K562 (cell line): ENCODE results near the gene STUB1. TPM values are rescaled to one million over a fixed set of nuclear protein-coding genes. Genes with fewer than 3 reads are reported as not detected.

Experiments
- ATAC-seq: fragments of 200-7000 bp; cut with Tn5 transposase; 3 replicates; pipeline ENCODE4 v1.9.1; 2020; ENCODE audit warnings: moderate library complexity
- BruUV-seq: library from RNA; stranded (reverse); fragments of 400-500 nt; replicated peaks from 2 replicates; lab custom pipeline; 2021; lab: Mats Ljungman, UMichigan
- CTCF ChIA-PET: fragments of 300-600 bp; formaldehyde crosslinking; extraction: SDS; loops from one replicate; lab custom pipeline; 2021; ENCODE audit warnings: low intra/inter-chr PET ratio; lab: Yijun Ruan, JAX
- POLR2A ChIA-PET: fragments of 300-600, 350-650 bp; sonication (Branson Sonifier 250); formaldehyde crosslinking; extraction: SDS; loops from one replicate; lab custom pipeline; 2021; ENCODE audit warnings: antibody characterized with exemption, inconsistent platforms; lab: Yijun Ruan, JAX
- DNase-seq, 4 experiments: peaks; one replicate each; pipeline versions ENCODE4 v3.0.0 to v3.0.0-alpha.2; 2011 to 2018; ENCODE audit warnings: low spot score in 3 of 4, mixed read lengths in 3 of 4; ENCODE audit errors: extremely low read depth in 1 of 4
- FAIRE-seq: peaks from 2 replicates; lab custom pipeline; 2011; peaks lifted over from hg19 to GRCh38; lab: Jason Lieb, UNC
- H2AFZ ChIP-seq: 2 replicates; pipeline ENCODE4 v1.6.0; 2011; ENCODE audit warnings: low read depth, low read length, control low read depth, inconsistent platforms
- H3K27ac ChIP-seq: fragments of 200-600 bp; 3 replicates; pipeline ENCODE4 v1.8.0; 2011; ENCODE audit warnings: low read depth, mild to moderate bottlenecking, control low read depth, inconsistent platforms, low read length, moderate library complexity, mixed read lengths; ENCODE audit errors: extremely low read depth
- H3K27me3 ChIP-seq, 2 experiments: fragments of 300-600 bp in 1 of 2; 2 replicates in 1 of 2; 3 replicates in 1 of 2; pipeline versions ENCODE4 v1.6.0 to v1.8.0; 2011; ENCODE audit warnings: inconsistent platforms in 2 of 2, low read length in 2 of 2, mild to moderate bottlenecking in 1 of 2, mixed read lengths in 1 of 2, moderate library complexity in 1 of 2; ENCODE audit not compliant: control insufficient read depth in 2 of 2, insufficient read depth in 2 of 2
- H3K36me3 ChIP-seq: fragments of 300-600 bp; 3 replicates; pipeline ENCODE4 v1.8.0; 2011; ENCODE audit warnings: mild to moderate bottlenecking, low read length, inconsistent platforms; ENCODE audit not compliant: control insufficient read depth, insufficient read depth
- H3K4me1 ChIP-seq, 2 experiments: fragments of 200-600 bp in 1 of 2; replicated peaks in 1 of 2; 2 replicates in 1 of 2; 3 replicates in 1 of 2; pipeline versions ENCODE4 v1.5.1 to v1.8.0; 2011; ENCODE audit warnings: inconsistent platforms in 2 of 2, low read length in 2 of 2, mild to moderate bottlenecking in 1 of 2, mixed read lengths in 1 of 2, moderate library complexity in 1 of 2; ENCODE audit not compliant: control insufficient read depth in 2 of 2, insufficient read depth in 2 of 2
- H3K4me2 ChIP-seq: 2 replicates; pipeline ENCODE4 v1.6.1; 2011; ENCODE audit warnings: low read length, control low read depth, inconsistent platforms, mixed read lengths; ENCODE audit not compliant: insufficient read depth
- H3K4me3 ChIP-seq: fragments of 200-600 bp; sonication (generic), shearing (Covaris generic); 2 replicates; pipeline ENCODE4 v1.5.1; 2016; ENCODE audit warnings: control low read depth, inconsistent platforms
- H3K79me2 ChIP-seq: fragments of 200-600 bp; 3 replicates; pipeline ENCODE4 v1.8.0; 2011; ENCODE audit warnings: low read length, inconsistent platforms; ENCODE audit not compliant: control insufficient read depth, insufficient read depth
- H3K9ac ChIP-seq, 2 experiments: 2 replicates each; pipeline versions ENCODE4 v1.6.0 to v1.6.1; 2011; ENCODE audit warnings: low read depth in 2 of 2, low read length in 2 of 2, control low read depth in 1 of 2, inconsistent platforms in 1 of 2, mild to moderate bottlenecking in 1 of 2, mixed read lengths in 1 of 2; ENCODE audit not compliant: insufficient read depth in 1 of 2
- H3K9me1 ChIP-seq: one replicate; pipeline ENCODE4 v1.6.0; 2011; ENCODE audit warnings: inconsistent platforms, mild to moderate bottlenecking, low read length, moderate library complexity; ENCODE audit not compliant: control insufficient read depth, insufficient read depth
- H3K9me3 ChIP-seq: replicated peaks from 2 replicates; pipeline ENCODE4 v1.5.1; 2011; ENCODE audit warnings: low read depth, low read length, inconsistent platforms; ENCODE audit not compliant: control insufficient read depth, insufficient read depth
- H4K20me1 ChIP-seq: replicated peaks from 2 replicates; pipeline ENCODE4 v1.6.1; 2011; ENCODE audit warnings: low read length, inconsistent platforms, mixed read lengths; ENCODE audit not compliant: control insufficient read depth, insufficient read depth
- HDAC6 ChIP-seq: IDR thresholded peaks from 2 replicates; pipeline ENCODE4 v1.6.1; 2012; ENCODE audit warnings: low read depth, mild to moderate bottlenecking, control low read depth, inconsistent platforms, low read length, moderate library complexity
- POLR2G ChIP-seq: fragments of 200-400 bp; formaldehyde crosslinking; IDR thresholded peaks from 2 replicates; pipeline ENCODE4 v1.6.1; 2017; ENCODE audit warnings: low read depth, mild to moderate bottlenecking, antibody characterized with exemption, low read length, moderate library complexity
- RAD51 ChIP-seq: fragments of 450-650 bp; IDR thresholded peaks from 2 replicates; pipeline ENCODE4 v1.7.1; 2016; ENCODE audit warnings: low read depth, mild to moderate bottlenecking, borderline replicate concordance
- SMAD3 ChIP-seq: fragments of 450-650 bp; formaldehyde crosslinking; conservative IDR thresholded peaks from 2 replicates; pipeline ENCODE4 v1.4.0; 2020; ENCODE audit warnings: mild to moderate bottlenecking
- ZBTB7A ChIP-seq: IDR thresholded peaks from 2 replicates; pipeline ENCODE4 v1.6.1; 2011; ENCODE audit warnings: low read depth, mild to moderate bottlenecking, low read length, moderate library complexity, borderline replicate concordance; ENCODE audit not compliant: control insufficient read depth
- WGBS: fragments of 100-300 bp; shearing (Covaris generic); methylation state at CpG from one replicate; pipeline ENCODE4 v1.1.6; 2016; ENCODE audit warnings: low coverage, mixed read lengths; ENCODE audit not compliant: insufficient coverage; ENCODE audit errors: missing lambda C conversion rate; 5-methylcytosine and 5-hydroxymethylcytosine counted together
- in situ Hi-C: fragments of 300-500 bp; cut with MboI; formaldehyde crosslinking; loops from 4 replicates; pipeline ENCODE4 v1.15.0; 2018; ENCODE audit warnings: inconsistent platforms, mixed read lengths
- intact Hi-C: fragments of 100-400 bp; cut with micrococcal nuclease; formaldehyde crosslinking; loops from 2 replicates; pipeline ENCODE4 v1.14.2; 2022
- polyA plus RNA-seq, 8 experiments: library from polyadenylated mRNA; depleted of rRNA in 4 of 8; stranded (reverse) in 5 of 8; unstranded in 3 of 8; fragments of >200 nt; fragmentation: Nextera tagmentation in 2 of 8; fragmentation: Illumina TruSeq in 1 of 8; extraction: Ambion mirVana in 2 of 8; extraction: Trizol in 1 of 8; gene quantifications; 2 replicates each; pipeline versions ENCODE4 v1.2.1 to v1.2.3, GENCODE V29; 2011 to 2014; ENCODE audit warnings: inconsistent platforms in 1 of 8, missing spikeins in 1 of 8
- total RNA-seq, 7 experiments: library from RNA; depleted of rRNA in 6 of 7; stranded (reverse); fragments of >200 nt in 6 of 7; fragmentation: Illumina TruSeq in 2 of 7; extraction: Trizol in 2 of 7; gene quantifications; 2 replicates each; pipeline versions ENCODE4 v1.2.1 to v1.2.3, GENCODE V29; 2011 to 2021; ENCODE audit warnings: low replicate concordance in 1 of 7
- TF ChIP-seq, protein P1 (sequence below): fragments of 250-450 bp; sonication (Bioruptor Pico); IDR thresholded peaks from 2 replicates; pipeline ENCODE4 v1.8.0; 2022; ENCODE audit warnings: inconsistent platforms, mild to moderate bottlenecking, moderate library complexity, borderline replicate concordance
- TF ChIP-seq, protein P2 (sequence below): sonication (generic); formaldehyde crosslinking; IDR thresholded peaks from 2 replicates; pipeline ENCODE4 v1.9.0; 2022; ENCODE audit warnings: mild to moderate bottlenecking, missing genetic modification reagents
- TF ChIP-seq, protein P3 (sequence below): sonication (generic); formaldehyde crosslinking; IDR thresholded peaks from 2 replicates; pipeline ENCODE4 v1.8.1; 2023; ENCODE audit warnings: mild to moderate bottlenecking, missing genetic modification reagents

Gene STUB1
- total and polyA plus RNA-seq, 9 of the 15 experiments (the other 6 are each of a cell fraction or from before 2014, with no cell fraction given): 10.6 to 251 (median 152) TPM

- TF ChIP-seq, protein P1, sequence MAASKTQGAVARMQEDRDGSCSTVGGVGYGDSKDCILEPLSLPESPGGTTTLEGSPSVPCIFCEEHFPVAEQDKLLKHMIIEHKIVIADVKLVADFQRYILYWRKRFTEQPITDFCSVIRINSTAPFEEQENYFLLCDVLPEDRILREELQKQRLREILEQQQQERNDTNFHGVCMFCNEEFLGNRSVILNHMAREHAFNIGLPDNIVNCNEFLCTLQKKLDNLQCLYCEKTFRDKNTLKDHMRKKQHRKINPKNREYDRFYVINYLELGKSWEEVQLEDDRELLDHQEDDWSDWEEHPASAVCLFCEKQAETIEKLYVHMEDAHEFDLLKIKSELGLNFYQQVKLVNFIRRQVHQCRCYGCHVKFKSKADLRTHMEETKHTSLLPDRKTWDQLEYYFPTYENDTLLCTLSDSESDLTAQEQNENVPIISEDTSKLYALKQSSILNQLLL (CRISPR knock-in tag): no peak
- TF ChIP-seq ZBTB7A: 0 out of 2 replicates have a peak, but pooled peaks have one; percentile 37
- TF ChIP-seq RAD51: no peak
- TF ChIP-seq, protein P2, sequence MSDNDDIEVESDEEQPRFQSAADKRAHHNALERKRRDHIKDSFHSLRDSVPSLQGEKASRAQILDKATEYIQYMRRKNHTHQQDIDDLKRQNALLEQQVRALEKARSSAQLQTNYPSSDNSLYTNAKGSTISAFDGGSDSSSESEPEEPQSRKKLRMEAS (CRISPR knock-in tag): 0 out of 2 replicates have a peak, but pooled peaks have one; percentile 23
These were observed 42.8 kb downstream of the STUB1 start (continued) for GRCh38 chr16:722835-723633.

- no peak for ATAC-seq
- Histone ChIP-seq H3K27ac (no peak overlapping the region), H3K4me2 (no peak overlapping the region)
- DNase-seq: no peak
- TF ChIP-seq SMAD3 (no peak), POLR2G (0 out of 2 replicates have a peak, but pooled peaks have one; percentile 15), HDAC6 (no peak)
- TF ChIP-seq, protein P3, sequence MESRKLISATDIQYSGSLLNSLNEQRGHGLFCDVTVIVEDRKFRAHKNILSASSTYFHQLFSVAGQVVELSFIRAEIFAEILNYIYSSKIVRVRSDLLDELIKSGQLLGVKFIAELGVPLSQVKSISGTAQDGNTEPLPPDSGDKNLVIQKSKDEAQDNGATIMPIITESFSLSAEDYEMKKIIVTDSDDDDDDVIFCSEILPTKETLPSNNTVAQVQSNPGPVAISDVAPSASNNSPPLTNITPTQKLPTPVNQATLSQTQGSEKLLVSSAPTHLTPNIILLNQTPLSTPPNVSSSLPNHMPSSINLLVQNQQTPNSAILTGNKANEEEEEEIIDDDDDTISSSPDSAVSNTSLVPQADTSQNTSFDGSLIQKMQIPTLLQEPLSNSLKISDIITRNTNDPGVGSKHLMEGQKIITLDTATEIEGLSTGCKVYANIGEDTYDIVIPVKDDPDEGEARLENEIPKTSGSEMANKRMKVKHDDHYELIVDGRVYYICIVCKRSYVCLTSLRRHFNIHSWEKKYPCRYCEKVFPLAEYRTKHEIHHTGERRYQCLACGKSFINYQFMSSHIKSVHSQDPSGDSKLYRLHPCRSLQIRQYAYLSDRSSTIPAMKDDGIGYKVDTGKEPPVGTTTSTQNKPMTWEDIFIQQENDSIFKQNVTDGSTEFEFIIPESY (CRISPR knock-in tag): 0 out of 2 replicates have a peak, but pooled peaks have one; percentile 27
- TF ChIP-seq, all 486 proteins: peak for 2
- FAIRE-seq: no peak
- H3K79me2 ChIP-seq: peaks cover 54% of the 10 kb centered on the region
- H4K20me1 ChIP-seq: no peaks in the 10 kb centered on the region; the same call in 1 of the 2 replicates
- POLR2A ChIA-PET: interaction anchor here (0.6 to 4.5 kb wide), 6 partner anchors 13 to 370 kb away, joined by 3 to 25 read pairs (median 3); no protein-coding TSS in a partner anchor
- intact Hi-C loops: no loop called here
- peaks cover 16% of the 10 kb centered on the region; the same call in 2 of the 3 replicates for H3K36me3 ChIP-seq
- 76% methylated on average over 8 of the region's 9 CpGs for WGBS
- H3K9ac ChIP-seq: peak overlapping the region in 1 of 2 experiments; percentile 99; a peak in 2 of 4 replicates
- CTCF ChIA-PET: no interaction called here
- H3K4me1 ChIP-seq: peaks cover 18 to 96% of the 10 kb centered on the region in 2 experiments
- peaks cover 3% of the 10 kb centered on the region for H3K9me1 ChIP-seq
- H3K27me3 ChIP-seq: no peaks in the 10 kb centered on the region
- H3K4me3 ChIP-seq: no peak overlapping the region
- no TSS peak for BruUV-seq
- in situ Hi-C loops: no loop called here
- H3K9me3 ChIP-seq: no peaks in the 10 kb centered on the region
- H2AFZ ChIP-seq: no peak overlapping the region
These were observed 43.5 kb downstream of the STUB1 start for GRCh38 chr16:723695-724094.
